LNCAP (cell line): ENCODE data around the gene METTL15.

Source experiments
- TF ChIP-seq, protein P1 (sequence below): fragments of 450-650 bp; IDR thresholded peaks from 2 replicates; pipeline ENCODE4 v1.5.1; 2017; ENCODE audit warnings: mild to moderate bottlenecking

METTL15 gene

GRCh38 chr11:28090052-28090749 is 18.0 kb upstream of the METTL15 start:
- TF ChIP-seq, protein P1, sequence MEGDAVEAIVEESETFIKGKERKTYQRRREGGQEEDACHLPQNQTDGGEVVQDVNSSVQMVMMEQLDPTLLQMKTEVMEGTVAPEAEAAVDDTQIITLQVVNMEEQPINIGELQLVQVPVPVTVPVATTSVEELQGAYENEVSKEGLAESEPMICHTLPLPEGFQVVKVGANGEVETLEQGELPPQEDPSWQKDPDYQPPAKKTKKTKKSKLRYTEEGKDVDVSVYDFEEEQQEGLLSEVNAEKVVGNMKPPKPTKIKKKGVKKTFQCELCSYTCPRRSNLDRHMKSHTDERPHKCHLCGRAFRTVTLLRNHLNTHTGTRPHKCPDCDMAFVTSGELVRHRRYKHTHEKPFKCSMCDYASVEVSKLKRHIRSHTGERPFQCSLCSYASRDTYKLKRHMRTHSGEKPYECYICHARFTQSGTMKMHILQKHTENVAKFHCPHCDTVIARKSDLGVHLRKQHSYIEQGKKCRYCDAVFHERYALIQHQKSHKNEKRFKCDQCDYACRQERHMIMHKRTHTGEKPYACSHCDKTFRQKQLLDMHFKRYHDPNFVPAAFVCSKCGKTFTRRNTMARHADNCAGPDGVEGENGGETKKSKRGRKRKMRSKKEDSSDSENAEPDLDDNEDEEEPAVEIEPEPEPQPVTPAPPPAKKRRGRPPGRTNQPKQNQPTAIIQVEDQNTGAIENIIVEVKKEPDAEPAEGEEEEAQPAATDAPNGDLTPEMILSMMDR = no peak

- TF ChIP-seq, protein P1 = no peak
Measured at GRCh38 chr11:28092786-28093185, 15.4 kb upstream of the METTL15 start.

DNA sequence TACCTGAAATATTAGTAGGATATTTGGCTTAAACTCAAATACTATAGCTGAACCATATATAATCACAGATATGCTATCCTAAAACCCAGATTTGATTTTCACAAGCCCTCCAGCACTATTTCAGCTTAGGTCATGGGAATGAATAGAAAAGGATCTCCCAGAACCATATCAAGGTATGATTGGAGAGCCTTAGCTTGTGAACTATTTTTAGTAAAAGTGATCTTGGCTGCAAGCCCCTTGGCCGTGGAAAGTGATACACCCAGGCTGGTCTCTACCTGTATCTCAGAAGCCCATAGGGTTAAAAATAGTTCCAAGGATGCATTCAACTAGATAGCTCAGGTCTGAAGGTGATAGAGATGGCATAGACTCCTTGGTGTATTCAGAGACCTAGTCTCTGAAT is 9.9 kb upstream of the METTL15 start:
- TF ChIP-seq, protein P1 = no peak

DNA sequence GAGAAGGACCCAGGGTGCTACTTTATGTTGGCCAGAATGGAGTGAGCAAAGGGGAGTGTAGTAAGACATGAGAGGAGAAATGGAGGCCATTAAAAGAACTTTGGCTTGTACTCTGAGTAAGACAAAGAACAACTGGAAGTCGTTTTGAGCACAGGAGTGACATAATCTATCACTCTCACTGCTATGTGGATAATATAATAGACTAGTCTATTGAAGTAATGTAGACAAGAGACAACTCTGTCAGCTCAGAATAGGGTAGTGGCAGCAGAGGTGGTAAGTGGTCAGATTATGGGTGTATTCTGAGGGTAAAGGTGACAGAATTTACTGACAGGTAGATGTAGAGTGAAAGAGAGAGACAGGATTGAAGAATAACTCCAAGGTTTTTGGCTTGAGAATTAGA is 8.5 kb upstream of the METTL15 start:
- TF ChIP-seq, protein P1 = no peak

- TF ChIP-seq, protein P1 = no peak
Measured at GRCh38 chr11:28100665-28101064, 7.5 kb upstream of the METTL15 start.

GRCh38 chr11:28104425-28104824 is 3.8 kb upstream of the METTL15 start:
- TF ChIP-seq, protein P1 = no peak

DNA sequence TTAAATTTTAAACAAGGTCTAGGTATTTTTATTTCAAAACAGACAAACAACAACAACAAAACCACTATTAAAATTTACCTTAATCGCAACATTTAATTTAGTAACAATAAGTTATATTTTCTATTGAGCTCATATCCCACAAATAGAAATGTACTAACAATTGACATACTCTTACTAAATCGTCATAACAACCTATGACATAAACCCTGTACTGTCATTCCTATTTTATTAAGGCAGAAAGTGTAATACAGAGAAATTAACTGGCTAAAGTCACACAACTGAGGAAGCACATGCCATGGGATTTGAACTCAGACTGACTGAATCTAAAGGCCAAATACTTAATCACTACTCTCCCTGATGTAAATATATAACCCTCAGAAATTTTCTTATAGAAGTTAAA is 3.2 kb upstream of the METTL15 start:
- TF ChIP-seq, protein P1 = no peak

- TF ChIP-seq, protein P1 = no peak
Measured at GRCh38 chr11:28105869-28106268, 2.3 kb upstream of the METTL15 start.
